OCI-M2 (cell line): ENCODE results near the gene CHST12.
"Not testable (repeated sequence)": the region's sequence is repeated elsewhere in the genome, so short reads cannot be mapped to it uniquely, and the experiment has no call there.

Experiments used
- DNase-seq: peaks from one replicate; lab custom pipeline; 2025; ENCODE audit not compliant: unreplicated experiment; lab: John Stamatoyannopoulos, UW

CHST12 gene

DNA sequence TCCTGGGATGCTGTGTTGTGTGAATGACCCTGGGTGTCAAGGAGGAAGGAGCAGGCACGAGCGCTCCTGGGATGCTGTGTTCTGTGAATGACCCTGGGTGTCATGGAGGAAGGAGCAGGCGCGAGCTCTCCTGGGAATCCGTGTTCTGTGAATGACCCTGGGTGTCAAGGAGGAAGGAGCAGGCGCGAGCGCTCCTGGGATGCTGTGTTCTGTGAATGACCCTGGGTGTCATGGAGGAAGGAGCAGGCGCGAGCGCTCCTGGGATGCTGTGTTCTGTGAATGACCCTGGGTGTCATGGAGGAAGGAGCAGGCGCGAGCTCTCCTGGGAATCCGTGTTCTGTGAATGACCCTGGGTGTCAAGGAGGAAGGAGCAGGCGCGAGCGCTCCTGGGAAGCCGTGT lies 25.9 kb upstream of the CHST12 start:
- DNase-seq: not testable (repeated sequence)

DNA sequence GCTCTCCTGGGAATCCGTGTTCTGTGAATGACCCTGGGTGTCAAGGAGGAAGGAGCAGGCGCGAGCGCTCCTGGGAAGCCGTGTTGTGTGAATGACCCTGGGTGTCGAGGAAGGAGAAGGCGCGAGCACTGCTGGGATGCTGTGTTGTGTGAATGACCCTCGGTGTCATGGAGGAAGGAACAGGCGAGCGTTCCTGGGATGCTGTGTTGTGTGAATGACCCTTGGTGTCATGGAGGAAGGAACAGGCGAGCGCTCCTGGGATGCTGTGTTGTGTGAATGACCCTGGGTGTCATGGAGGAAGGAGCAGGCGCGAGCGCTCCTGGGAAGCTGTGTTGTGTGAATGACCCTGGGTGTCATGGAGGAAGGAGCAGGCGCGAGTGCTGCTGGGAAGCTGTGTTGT lies 25.3 kb upstream of the CHST12 start:
- not testable (repeated sequence) for DNase-seq

DNA sequence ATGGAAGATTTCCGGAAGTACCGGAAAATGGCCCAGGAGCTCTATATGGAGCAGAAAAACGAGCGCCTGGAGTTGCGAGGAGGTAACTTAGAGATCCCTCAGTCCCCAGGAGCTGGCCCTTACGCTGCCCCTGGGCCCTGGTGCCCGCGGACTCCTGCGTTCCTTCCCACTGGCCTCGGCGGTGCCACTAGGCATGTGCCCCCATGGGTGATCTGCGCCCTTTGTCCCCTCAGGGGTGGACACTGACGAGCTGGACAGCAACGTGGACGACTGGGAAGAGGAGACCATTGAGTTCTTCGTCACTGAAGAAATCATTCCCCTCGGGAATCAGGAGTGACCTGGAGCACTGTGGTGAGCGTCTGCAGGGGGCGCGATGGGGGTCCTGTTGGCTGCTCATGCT lies 24.2 kb upstream of the CHST12 start:
- no peak for DNase-seq

DNA sequence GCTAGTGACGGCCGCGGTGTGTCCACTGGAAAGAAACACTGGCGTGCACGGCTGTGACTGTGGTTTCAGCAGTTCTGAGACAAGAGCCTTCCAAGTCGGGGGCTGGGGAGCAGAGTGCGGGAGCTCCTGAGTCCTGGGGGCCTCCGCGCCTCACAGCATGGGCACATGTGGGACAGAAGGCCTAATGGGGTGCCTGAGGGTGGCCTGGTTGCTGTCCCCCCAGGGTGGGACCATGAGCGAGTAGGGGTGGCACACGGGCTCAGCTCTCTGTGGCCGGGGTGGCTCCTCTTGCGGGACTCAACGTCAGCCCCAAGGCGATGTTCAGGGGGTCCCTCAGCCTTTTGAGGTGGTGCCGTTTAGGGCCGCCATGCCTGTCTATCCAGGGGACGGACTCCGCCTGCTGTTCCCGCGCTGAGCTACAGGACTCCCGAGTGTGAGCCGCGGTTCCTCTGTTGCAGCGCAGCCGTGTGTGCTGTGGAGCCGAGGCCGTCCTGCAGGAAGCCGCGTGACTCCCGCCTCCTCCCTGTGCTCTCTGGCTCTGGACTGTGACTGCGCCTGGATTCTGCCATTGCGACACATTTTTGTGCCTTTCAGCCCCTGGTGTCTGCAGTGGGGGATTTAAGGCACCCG lies 23.5 kb upstream of the CHST12 start:
- DNase-seq: no peak

DNA sequence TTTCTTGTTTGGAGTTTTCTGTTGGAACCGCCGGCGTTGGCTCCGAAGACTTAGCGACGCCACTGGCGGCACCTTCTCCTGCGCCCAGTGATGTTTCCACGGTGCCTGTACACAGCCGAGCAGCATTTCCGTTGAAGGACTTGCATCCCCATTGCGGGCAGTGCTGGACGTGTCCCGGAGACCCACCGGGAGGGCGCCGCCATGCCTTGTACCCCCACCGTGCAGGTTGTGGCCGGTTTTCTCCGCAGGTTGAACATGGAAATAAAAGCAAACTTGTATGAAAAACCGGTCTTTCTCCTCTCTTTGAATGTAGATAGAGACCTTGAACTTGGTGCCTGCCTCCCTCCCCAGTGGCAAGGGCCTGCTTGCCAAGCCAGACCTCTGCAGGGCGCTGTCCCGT lies 22.9 kb upstream of the CHST12 start:
- no peak for DNase-seq

DNA sequence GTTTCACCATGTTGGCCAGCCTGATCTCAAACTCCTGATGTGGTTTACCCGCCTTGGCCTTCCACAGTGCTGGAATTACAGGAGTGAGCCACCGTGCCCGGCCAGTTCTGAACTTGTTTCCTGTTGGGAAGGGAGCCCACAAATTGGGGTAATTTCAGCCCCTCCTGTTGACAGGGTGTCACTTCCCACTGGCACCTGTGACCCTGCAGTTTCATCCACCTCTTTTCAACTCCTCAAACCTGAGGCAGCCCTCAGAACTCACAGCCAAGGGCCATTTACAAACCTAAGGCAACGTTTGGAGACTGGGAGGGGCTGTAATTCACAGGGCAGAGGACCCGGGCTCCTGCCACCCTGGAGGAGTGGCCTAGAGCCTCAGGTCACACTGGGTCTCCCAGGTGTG lies 22.2 kb upstream of the CHST12 start:
- DNase-seq: no peak

DNA sequence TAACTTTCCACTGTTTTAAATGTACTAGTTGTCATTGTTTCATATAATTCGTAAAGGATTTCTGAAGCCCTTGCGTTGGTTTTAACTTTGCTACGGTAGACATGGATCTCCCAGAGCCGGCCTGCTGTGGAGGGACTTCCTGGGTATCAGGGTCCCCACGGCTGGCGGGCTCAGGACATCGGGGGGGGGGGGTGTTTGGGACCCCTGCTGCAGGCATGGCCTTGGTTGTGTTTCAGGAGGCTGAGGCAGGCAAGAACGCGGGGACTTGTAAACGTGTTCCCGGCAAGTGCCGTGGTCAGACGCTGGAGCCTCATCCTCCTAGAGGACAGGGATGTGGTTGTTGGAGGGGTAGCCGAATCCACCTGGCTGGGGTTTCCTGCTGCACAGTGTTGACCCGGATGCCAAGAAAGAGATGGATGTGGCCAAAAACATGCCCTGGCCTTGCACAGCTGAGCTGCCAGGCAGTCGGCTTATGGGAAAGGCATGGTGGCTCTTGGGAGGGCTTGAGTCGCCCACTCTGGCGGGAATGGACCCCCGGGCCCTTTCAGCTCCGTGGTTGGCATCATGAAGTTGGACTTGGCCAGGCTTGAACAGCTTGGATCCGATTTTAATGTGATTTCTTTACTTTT lies 21.4 kb upstream of the CHST12 start:
- no peak for DNase-seq

DNA sequence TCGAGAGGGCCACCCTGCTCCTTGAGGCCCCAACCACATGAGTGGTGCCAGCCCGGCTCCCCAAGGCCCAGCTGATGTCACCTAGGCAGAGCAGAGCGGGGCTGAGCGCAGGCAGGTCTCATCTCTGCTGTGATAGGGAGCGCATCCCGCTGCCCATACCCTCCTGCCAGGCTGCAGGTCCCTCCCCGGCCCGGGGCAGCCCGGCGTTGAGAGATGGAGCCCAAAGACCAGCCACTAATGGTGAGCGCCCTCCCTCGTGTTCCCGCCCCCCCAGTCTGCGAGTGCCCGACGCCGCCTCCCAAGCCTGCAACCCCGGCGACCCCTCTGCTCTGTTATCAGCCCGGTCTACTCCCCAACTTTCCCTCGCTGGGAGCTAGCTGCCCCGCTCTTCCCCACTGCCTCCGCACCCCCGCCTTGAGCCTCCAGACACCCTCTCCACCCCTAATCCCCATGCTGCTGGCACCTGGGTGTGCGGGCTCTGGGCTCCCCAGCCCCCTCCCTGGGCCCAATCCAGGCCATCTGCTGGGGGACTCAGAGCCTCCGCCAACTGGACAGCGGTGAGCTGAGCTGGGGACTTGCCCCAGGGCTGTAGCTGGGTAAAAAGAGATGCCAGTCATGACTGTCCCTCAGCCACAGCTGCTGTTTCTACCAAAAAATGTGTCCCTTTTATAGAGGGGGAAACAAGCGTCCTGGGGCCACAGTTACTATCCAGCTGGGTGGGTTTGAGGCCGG lies 19.7 kb upstream of the CHST12 start:
- no peak for DNase-seq

DNA sequence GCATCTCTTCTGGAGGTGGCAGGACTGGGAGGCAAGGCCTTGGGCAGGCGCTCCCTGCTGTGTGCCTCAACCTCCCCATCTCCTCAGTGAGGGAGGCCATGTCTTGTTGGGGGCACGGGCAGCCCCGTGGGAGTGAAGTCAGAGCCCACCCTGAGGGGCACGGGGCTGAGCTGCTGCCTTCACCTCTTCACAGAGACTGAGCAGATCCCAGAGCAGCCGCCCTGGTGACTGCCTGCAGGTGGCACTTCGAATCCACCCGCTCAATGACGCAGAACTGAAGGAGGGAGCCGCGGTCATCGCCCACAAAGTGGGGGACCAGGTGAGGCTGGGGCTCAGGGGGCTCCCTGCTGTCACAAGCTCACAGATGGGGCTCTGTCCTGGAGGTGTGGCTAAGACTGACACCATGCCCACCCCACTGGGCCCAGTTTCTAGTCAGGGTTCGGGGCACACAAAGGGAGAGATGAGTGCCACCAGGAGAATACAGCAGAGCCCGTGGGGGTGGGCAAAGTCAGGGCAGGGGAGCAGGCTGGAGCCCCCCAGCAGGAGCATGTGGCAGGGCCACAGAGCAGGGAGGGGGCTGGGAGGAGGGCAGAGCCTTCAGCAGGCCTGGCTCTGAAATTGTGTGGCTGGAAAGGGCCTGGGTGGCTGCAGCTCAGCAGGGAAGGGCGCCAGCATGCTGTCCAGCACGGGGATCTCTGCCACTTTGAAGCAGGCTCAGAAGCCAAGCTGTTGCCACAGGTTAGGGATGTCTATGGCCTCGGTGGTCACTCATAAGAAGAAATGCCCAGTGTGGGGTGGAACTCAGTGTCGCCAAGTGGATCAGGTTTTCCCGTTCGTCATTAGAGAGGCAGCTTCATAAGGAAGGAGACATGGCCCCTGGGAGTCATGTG lies 18.8 kb upstream of the CHST12 start:
- no peak for DNase-seq

DNA sequence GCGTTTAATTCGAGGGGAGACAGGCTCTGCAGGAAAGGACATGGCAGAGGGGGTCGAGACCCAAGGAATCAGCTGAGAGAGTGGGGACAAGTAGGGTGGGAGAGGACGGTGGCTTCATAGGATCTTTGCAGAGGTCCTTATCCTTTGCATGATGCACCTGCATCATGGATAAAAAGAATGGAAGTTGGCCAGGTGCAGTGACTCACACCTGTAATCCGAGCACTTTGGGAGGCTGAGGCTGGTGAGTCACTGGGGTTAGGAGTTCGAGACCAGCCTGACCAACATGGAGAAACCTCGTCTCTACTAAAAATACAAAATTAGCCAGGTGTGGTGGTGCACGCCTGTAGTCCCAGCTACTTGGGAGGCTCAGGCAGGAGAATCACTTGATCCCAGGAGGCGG lies 17.3 kb upstream of the CHST12 start:
- DNase-seq: not testable (repeated sequence)

DNA sequence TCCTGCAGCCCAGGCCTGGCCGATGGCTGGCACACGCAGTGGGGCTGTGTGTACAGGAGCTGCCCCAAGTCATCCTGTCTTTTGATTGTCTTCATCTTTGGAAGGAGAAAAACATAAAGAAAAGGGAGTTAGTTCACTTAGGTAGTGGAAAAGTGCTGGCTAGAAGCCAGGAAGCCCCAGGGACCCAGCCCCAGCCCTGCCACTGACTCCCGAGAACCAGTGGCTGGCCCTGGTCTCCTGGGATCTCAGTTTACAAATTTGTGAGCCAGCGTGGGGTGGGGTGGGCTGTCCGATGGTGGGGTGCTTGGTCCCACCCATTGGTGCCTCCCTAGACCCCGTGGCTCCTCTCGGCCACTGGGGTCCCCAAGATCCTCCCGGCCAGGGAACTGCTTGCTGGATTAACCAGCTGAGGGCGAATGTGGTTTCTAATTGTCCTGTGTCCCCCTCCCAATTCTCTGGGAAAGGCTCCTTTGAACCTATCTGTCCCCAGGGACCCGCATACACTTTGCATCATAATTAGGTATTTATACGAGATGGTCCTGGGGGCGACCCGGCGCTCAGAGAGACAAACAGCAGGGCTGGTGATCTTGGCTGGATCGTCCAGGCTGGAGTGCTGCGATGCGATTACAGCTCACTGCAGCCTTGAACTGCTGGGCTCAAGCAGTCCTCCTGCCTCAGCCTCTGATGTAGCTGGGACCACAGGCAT lies 16.3 kb upstream of the CHST12 start:
- DNase-seq: no peak

DNA sequence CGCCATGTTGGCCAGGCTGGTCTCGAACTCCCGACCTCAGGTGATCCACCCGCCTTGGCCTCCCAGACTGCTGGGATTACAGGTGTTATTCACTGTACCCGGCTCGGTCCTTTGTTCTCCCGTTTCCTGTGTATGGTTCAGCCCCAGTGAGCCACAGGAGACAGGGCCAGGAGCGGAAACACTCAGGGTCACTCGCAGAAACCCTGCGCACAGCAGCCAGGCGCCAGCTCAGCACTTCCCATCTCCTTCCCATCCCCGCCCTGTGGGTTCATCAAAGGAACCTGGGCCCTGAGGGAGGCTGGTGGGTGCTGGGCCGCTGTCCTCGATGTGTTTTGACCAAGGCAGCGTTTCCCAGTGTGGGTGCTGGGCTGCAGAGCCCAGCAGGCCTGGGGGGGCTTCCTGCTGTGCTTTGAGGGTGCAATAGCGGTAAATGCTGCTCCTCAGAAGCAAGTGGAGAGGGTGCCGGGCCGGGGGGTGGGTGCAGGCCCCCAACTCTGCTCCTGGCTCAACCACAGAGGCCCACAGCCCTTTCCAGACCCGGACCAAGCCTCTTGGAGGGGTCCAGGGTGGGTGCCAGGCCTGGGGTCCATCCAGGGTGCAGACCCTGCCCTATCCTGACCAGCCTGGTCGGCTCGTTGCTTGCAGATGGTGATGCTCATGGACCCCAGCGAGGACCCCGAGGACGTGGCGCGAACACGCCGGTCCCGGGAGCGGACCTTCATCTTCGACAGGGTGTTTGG lies 15.3 kb upstream of the CHST12 start:
- no peak for DNase-seq

DNA sequence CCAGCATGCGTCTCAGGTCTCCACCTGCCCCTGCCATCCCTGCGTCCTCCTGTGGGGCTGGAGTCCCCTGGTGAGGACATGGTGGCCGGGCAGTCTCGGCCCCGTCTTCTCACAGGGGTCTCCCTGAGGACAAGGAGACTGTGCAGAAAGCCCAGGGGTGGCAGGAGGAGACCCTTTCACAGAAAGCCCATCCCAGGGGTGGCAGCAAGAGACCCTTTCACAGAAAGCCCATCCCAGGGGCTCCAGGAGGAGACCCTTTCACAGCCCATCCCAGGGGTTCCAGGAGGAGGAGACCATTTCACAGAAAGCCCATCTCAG lies 14.8 kb upstream of the CHST12 start:
- DNase-seq: no peak

DNA sequence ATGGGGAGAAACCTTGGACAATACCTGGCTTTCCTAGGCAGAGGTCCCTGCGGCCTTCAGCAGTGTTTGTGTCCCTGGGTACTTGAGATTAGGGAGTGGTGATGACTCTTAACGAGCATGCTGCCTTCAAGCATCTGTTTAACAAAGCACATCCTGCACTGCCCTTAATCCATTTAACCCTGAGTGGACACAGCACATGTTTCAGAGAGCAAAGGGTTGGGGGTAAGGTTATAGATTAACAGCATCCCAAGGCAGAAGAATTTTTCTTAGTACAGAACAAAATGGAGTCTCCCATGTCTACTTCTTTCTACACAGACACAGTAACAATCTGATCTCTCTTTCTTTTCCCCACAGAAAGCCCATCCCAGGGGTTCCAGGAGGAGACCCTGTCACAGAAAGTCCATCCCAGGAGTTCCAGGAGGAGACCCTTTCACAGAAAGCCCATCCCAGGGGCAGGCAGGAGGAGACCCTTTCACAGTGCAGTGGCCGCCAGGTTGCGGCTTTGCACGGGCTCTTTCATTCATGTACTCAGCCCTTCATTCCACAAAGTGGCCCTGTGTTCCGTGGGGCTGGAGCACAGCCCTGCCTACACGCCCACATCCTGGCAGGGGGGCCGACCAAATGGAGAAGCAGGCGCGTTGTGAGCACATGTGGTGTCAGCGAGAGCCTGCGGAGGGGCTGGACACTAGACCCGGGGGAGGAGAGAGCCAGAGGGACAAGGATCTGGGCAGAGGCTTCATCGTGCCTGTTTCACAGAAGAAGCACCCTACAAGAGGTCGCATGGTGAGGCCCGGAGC lies 13.2 kb upstream of the CHST12 start:
- not testable (repeated sequence) for DNase-seq

DNA sequence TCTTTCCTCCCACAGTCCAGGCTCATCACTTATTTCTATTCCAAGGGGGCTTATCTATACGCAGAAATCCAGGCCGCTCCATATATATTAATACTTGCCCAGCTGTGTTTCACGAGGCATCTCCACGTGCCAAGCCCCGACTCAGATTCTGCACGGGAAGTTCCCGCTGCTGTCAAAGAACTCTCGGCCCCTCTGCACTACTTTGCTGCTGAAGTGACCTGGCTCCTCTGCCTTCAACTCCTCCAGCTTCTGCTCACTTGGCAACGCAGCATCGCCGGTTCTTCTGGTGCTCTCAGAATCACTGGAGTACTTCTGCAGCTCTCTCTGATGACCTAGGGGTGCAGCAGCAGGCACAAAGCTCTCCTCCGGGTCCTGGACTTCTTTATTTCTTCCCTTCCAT lies 9.7 kb upstream of the CHST12 start:
- DNase-seq: no peak

DNA sequence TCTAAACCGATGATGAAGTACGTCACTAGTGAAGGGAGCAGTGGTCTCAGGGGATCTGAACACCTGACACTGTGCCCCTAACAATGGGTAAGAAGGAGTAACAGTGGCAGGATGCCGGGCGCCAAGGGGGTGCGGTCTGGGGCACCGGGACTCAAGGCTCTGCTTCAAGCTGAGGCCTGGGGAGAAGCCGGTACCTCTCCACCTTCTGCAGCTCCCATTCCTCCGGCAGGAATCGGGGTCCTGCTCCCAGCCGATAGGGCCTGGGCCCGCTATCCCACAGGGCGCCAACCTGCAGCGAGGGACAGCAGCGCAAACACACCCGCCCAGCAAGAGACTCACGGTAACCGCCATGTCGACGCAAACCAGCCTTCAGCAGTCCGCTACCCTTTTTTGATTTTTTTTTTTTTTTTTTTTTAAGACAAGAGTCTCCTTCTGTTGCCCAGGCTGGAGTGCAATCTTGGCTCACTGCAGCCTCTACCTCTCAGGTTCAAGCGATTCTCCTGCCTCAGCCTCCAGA lies 8.8 kb upstream of the CHST12 start:
- no peak for DNase-seq

DNA sequence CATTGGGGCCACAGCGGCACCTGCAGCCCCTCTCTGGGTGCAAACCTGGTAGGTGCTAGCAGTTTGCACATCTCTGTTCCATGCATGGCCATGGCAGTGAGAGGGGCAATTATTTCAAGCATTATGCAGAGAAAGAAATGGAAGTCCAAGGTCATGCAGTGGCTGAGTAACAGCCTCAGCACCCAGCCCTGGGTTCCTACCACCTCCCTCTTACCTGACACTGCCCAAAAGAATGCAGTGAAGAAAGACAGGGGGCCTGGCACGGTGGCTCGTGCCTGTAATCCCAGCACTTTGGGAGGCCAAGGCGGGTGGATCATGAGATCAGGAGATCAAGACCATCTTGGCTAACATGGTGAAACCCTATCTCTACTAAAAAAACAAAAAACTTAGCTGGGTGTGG lies 4.9 kb upstream of the CHST12 start:
- no peak for DNase-seq

DNA sequence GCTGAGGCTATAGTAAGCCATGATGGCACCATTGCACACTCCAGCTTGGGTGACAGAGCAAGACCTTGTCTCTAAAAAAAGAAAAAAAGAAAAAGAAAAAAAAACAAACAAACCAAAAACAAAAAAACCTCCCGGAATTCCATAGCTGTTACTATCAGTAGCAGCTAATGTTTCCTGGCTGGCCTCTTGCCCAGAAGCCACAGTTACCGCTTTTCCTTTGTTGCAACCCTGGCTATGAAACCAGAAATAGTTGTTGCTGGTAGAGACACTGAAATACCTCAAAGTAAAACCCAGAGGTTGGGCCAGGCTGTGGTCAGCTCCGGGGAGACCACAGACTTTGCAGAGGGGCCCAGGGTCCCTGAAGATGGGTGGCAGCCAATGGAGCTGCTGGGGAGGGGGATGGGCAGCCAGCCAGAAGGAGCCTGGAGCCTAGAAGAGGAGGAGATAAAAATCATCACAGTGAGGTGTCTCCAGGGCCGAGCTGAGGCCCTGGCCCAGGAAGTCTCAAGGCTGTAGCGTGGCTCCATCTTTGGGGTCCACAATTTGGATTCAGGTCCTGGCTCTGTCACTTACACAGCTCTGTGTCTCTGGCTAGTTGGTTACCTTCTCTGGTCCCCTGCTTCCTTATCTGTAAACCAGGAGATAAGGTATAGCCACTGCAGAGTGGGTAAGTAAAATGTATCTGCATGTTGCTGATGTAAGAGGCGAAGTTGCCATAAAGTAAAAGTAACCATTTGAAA lies 3.4 kb upstream of the CHST12 start:
- DNase-seq: peak; percentile 9

DNA sequence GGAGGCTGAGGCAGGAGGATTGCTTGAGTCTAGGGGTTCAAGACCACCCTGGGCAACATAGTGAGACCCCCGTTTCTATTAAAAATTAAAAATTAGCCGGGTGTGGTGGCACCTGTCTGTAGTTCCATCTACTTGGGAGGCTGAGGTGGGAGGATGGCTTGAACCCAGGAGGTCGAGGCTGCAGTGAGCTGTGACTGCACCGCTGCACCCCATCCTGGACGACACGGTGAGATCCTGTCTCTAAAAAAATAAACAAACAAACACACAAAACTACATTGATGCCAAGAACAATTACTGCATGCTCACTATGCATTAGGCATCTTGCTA lies 761 bp upstream of the CHST12 start:
- DNase-seq: no peak
